Measurements from ENCODE around the gene SMIM33. TPM values are rescaled to one million over a fixed set of nuclear protein-coding genes. Genes with fewer than 3 reads are reported as not detected.
"Not testable (repeated sequence)": the region's sequence is repeated elsewhere in the genome, so short reads cannot be mapped to it uniquely, and the experiment has no call there.

Gene SMIM33
- total RNA-seq, 1 experiment from 2014 or later = not detected

DNA sequence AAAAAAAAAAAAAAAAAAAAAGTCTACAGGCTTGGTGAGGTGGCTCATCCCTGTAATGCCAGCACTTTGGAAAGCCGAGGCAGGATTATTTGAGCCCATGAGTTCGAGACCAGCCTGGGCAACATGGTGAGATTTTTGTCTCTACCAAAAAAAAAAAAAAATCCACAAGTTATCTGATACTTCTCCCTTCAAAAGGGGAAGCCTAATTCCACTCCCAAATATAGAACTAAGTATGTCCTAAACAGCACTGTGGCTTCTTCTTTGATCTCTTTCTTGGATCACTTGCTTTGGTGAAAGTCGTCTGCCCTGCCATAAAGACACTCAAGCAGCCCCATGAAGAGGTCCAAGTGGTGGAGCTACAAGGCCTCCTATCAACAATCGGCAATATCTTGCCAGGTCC lies 30.6 kb downstream of the SMIM33 start:
- Histone ChIP-seq H2BK12ac (ENCODE audit: insufficient read length, low read depth, low read length) (no peak overlapping the region), H3T11ph (ENCODE audit: low read length) (no peak overlapping the region), H4K8ac (replicated peaks; ENCODE audit: insufficient read length, low read depth, low read length) (no peak overlapping the region), H2BK5ac (ENCODE audit: insufficient read length, low read length) (no peak overlapping the region), H3K9ac (ENCODE audit: extremely low read depth, insufficient read length, low read length) (no peak overlapping the region), H3K18ac (ENCODE audit: insufficient read length, low read depth, low read length) (no peak overlapping the region), H3K9me3 (ENCODE audit: control insufficient read depth, low read depth, low read length) (no peaks in the 10 kb centered on the region), H2BK20ac (ENCODE audit: low read depth, low read length, poor library complexity, severe bottlenecking) (no peak overlapping the region), H3K4ac (ENCODE audit: low read depth, low read length) (no peak overlapping the region), H2AFZ (ENCODE audit: low read length) (no peak overlapping the region), H3K27ac (ENCODE audit: insufficient read length, low read depth, low read length) (no peak overlapping the region), H3K27me3 (ENCODE audit: insufficient read depth, low read length) (no peaks in the 10 kb centered on the region; the same call in 1 of the 2 replicates), H4K91ac (ENCODE audit: insufficient read length, low read depth, low read length) (no peak overlapping the region), H2AK5ac (ENCODE audit: insufficient read length, low read length) (no peak overlapping the region), H3K4me2 (ENCODE audit: insufficient read depth, insufficient read length, low read length) (no peak overlapping the region), H2BK120ac (ENCODE audit: low read depth, low read length, poor library complexity, severe bottlenecking) (no peak overlapping the region), H4K5ac (ENCODE audit: insufficient read length, low read depth, low read length) (no peak overlapping the region), H3K23me2 (ENCODE audit: insufficient read length, low read depth, low read length, poor library complexity, severe bottlenecking) (no peaks in the 10 kb centered on the region), H3K14ac (ENCODE audit: insufficient read depth, low read length) (no peak overlapping the region), H3K56ac (ENCODE audit: insufficient read length, low read depth, low read length) (no peak overlapping the region), H3K4me1 (ENCODE audit: insufficient read depth, low read length) (peaks cover 3% of the 10 kb centered on the region; the same call in 1 of the 2 replicates), H4K20me1 (ENCODE audit: control insufficient read depth, insufficient read depth, insufficient read length) (no peaks in the 10 kb centered on the region), H3K79me2 (ENCODE audit: insufficient read depth, low read length) (no peaks in the 10 kb centered on the region), H2BK15ac (ENCODE audit: low read depth, low read length) (no peak overlapping the region), H3K79me1 (ENCODE audit: insufficient read depth, low read depth, low read length, poor library complexity, severe bottlenecking) (no peaks in the 10 kb centered on the region), H3K23ac (ENCODE audit: insufficient read length, low read depth, low read length) (no peak overlapping the region)
- H3K9me3 Mint-ChIP-seq = peaks cover 10 to 11% of the 10 kb centered on the region in 2 experiments
- no peak for DNase-seq
- H3K4me1 Mint-ChIP-seq = peaks cover 31% of the 10 kb centered on the region in 2 experiments
- H3K36me3 Mint-ChIP-seq (ENCODE audit: insufficient read depth in 1 of 3, low read depth in 3 of 3) = peaks cover 5 to 8% (median 6%) of the 10 kb centered on the region in 3 experiments; a peak in 5 of 7 replicates
- no CpG with 5 or more reads among the region's 4 CpGs for WGBS (ENCODE audit: extremely low coverage, insufficient read length, low lambda C conversion rate)
- TF ChIP-seq, protein P1, sequence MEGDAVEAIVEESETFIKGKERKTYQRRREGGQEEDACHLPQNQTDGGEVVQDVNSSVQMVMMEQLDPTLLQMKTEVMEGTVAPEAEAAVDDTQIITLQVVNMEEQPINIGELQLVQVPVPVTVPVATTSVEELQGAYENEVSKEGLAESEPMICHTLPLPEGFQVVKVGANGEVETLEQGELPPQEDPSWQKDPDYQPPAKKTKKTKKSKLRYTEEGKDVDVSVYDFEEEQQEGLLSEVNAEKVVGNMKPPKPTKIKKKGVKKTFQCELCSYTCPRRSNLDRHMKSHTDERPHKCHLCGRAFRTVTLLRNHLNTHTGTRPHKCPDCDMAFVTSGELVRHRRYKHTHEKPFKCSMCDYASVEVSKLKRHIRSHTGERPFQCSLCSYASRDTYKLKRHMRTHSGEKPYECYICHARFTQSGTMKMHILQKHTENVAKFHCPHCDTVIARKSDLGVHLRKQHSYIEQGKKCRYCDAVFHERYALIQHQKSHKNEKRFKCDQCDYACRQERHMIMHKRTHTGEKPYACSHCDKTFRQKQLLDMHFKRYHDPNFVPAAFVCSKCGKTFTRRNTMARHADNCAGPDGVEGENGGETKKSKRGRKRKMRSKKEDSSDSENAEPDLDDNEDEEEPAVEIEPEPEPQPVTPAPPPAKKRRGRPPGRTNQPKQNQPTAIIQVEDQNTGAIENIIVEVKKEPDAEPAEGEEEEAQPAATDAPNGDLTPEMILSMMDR (conservative IDR thresholded peaks at IDR 0.05) = no peak
- peaks cover 2% of the 10 kb centered on the region for H3K27me3 Mint-ChIP-seq (ENCODE audit: low read depth)
- no peak overlapping the region for H3K27ac Mint-ChIP-seq
- no peak overlapping the region for H3K4me3 Mint-ChIP-seq

DNA sequence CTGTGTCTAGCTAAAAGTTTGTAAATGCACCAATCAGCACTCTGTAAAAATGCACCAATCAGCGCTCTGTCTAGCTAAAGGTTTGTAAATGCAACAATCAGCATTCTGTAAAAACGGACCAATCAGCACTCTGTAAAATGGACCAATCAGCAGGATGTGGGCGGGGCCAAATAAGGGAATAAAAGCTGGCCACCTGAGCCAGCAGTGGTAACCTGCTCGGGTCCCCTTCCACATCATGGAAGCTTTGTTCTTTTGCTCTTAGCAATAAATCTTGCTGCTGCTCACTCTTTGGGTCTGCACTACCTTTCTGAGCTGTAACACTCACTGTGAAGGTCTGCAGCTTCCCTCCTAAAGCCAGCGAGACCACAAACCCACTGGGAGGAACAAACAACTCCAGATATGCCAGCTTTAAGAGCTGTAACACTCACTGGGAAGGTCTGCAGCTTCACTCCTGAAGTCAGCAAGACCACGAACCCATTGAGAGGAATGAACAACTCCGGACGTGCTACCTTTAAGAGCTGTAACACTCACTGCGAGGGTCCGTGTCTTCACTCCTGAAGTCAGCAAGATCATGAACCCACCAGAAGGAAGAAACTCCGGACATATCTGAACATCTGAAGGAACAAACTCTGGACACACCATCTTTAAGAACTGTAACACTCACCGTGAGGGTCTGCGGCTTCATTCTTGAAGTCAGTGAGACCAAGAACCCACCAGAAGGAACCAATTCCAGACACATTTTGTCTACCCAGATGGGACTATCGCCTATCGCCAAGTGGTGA lies 32.4 kb downstream of the SMIM33 start:
- H3K23ac ChIP-seq (ENCODE audit: insufficient read length, low read depth, low read length); H3K79me1 ChIP-seq (ENCODE audit: insufficient read depth, low read depth, low read length, poor library complexity, severe bottlenecking); H3K14ac ChIP-seq (ENCODE audit: insufficient read depth, low read length); H4K5ac ChIP-seq (ENCODE audit: insufficient read length, low read depth, low read length); H3K4ac ChIP-seq (ENCODE audit: low read depth, low read length); H3K36me3 Mint-ChIP-seq (ENCODE audit: insufficient read depth in 1 of 3, low read depth in 3 of 3); H4K20me1 ChIP-seq (ENCODE audit: control insufficient read depth, insufficient read depth, insufficient read length); H3K27ac ChIP-seq (ENCODE audit: insufficient read length, low read depth, low read length); H2BK120ac ChIP-seq (ENCODE audit: low read depth, low read length, poor library complexity, severe bottlenecking); H3K23me2 ChIP-seq (ENCODE audit: insufficient read length, low read depth, low read length, poor library complexity, severe bottlenecking); H3K27me3 ChIP-seq (ENCODE audit: insufficient read depth, low read length); DNase-seq; H3K56ac ChIP-seq (ENCODE audit: insufficient read length, low read depth, low read length); H2AK5ac ChIP-seq (ENCODE audit: insufficient read length, low read length); H2BK12ac ChIP-seq (ENCODE audit: insufficient read length, low read depth, low read length); H2BK15ac ChIP-seq (ENCODE audit: low read depth, low read length); H3K27ac Mint-ChIP-seq; H3T11ph ChIP-seq (ENCODE audit: low read length); H2BK20ac ChIP-seq (ENCODE audit: low read depth, low read length, poor library complexity, severe bottlenecking); H2BK5ac ChIP-seq (ENCODE audit: insufficient read length, low read length); H3K4me1 ChIP-seq (ENCODE audit: insufficient read depth, low read length); H4K8ac ChIP-seq (replicated peaks; ENCODE audit: insufficient read length, low read depth, low read length); H3K18ac ChIP-seq (ENCODE audit: insufficient read length, low read depth, low read length); H3K9ac ChIP-seq (ENCODE audit: extremely low read depth, insufficient read length, low read length); H3K9me3 ChIP-seq (ENCODE audit: control insufficient read depth, low read depth, low read length); H4K91ac ChIP-seq (ENCODE audit: insufficient read length, low read depth, low read length); H3K79me2 ChIP-seq (ENCODE audit: insufficient read depth, low read length); H2AFZ ChIP-seq (ENCODE audit: low read length): not testable (repeated sequence)
- WGBS (ENCODE audit: extremely low coverage, insufficient read length, low lambda C conversion rate) = no CpG with 5 or more reads among the region's 15 CpGs
- peaks cover 10 to 11% of the 10 kb centered on the region in 2 experiments for H3K9me3 Mint-ChIP-seq
- H3K4me1 Mint-ChIP-seq = peaks cover 31 to 33% of the 10 kb centered on the region in 2 experiments
- H3K4me2 ChIP-seq (ENCODE audit: insufficient read depth, insufficient read length, low read length) = peak overlapping the region; percentile 56
- peaks cover 11% of the 10 kb centered on the region for H3K27me3 Mint-ChIP-seq (ENCODE audit: low read depth)
- H3K4me3 Mint-ChIP-seq = peak overlapping the region; percentile 72 to 73
